Activated CD4-positive, alpha-beta T cell treated with anti-CD3 and anti-CD28 coated beads for 36 hours (primary cell): ENCODE measurements around the gene HENMT1. TPM values are rescaled to one million over a fixed set of nuclear protein-coding genes. Genes with fewer than 3 reads are reported as not detected.
"Not testable (repeated sequence)": the region's sequence is repeated elsewhere in the genome, so short reads cannot be mapped to it uniquely, and the experiment has no call there.

Source experiments
- ATAC-seq: fragments of 200-7000 bp; cut with Tn5 transposase; one replicate; pipeline ENCODE4 v1.10.0; 2021; ENCODE audit warnings: mild to moderate bottlenecking, moderate library complexity
- CTCF ChIA-PET: fragments of 350-600 bp; sonication (Branson Sonifier 250); formaldehyde crosslinking; loops from one replicate; lab custom pipeline; 2021; ENCODE audit warnings: antibody characterized with exemption; lab: Charles Lee
- POLR2A ChIA-PET: fragments of 350-600 bp; sonication (Branson Sonifier 250); formaldehyde crosslinking; loops from one replicate; lab custom pipeline; 2021; ENCODE audit warnings: antibody characterized with exemption, inconsistent platforms; lab: Charles Lee
- DNase-seq: peaks from one replicate; pipeline ENCODE4 v3.0.0-alpha.2; 2020
- H3K27ac Mint-ChIP-seq: one replicate; pipeline ENCODE4 v1.8.0; 2021; ENCODE audit warnings: mixed read lengths
- H3K27me3 Mint-ChIP-seq: one replicate; pipeline ENCODE4 v1.8.0; 2021; ENCODE audit warnings: mixed read lengths
- H3K36me3 Mint-ChIP-seq: one replicate; pipeline ENCODE4 v1.8.0; 2021; ENCODE audit warnings: low read depth, mixed read lengths
- H3K4me1 Mint-ChIP-seq: one replicate; pipeline ENCODE4 v1.8.0; 2021; ENCODE audit warnings: mixed read lengths
- H3K4me3 Mint-ChIP-seq: one replicate; pipeline ENCODE4 v1.8.0; 2021; ENCODE audit warnings: mild to moderate bottlenecking, moderate library complexity, mixed read lengths
- H3K9me3 Mint-ChIP-seq: one replicate; pipeline ENCODE4 v1.8.0; 2021; ENCODE audit warnings: low read depth, mixed read lengths
- intact Hi-C, 2 experiments: fragments of 100-400 bp; cut with DNase I in 1 of 2; cut with micrococcal nuclease in 1 of 2; formaldehyde crosslinking; loops; one replicate each; pipeline versions ENCODE4 v1.14.2 to v1.15.1; 2022 to 2024; cut with DNase I, micrococcal nuclease
- total RNA-seq, 2 experiments: library from RNA; stranded (reverse); gene quantifications; one replicate each; pipeline ENCODE4 v1.2.3, GENCODE V29; 2021

Gene HENMT1
- total RNA-seq, 2 experiments from 2014 or later, result 14.6 to 20.6 TPM

GRCh38 chr1:108670131-108670773, 9.4 kb upstream of the HENMT1 start:
- ATAC-seq (peak; percentile 20), DNase-seq (no peak)
- Mint-ChIP-seq H3K36me3 (no peaks in the 10 kb centered on the region), H3K27ac (peak overlapping the region; percentile 39), H3K9me3 (no peaks in the 10 kb centered on the region), H3K4me3 (no peak overlapping the region), H3K27me3 (peaks cover 2% of the 10 kb centered on the region), H3K4me1 (peaks cover 14% of the 10 kb centered on the region)
- CTCF ChIA-PET, result interaction anchor here (0.6 to 2.7 kb wide), 2 partner anchors 9 to 63 kb away, joined by 3 to 7 read pairs; no protein-coding TSS in a partner anchor
- intact Hi-C loops, result no loop called here
- POLR2A ChIA-PET, result no interaction called here

DNA sequence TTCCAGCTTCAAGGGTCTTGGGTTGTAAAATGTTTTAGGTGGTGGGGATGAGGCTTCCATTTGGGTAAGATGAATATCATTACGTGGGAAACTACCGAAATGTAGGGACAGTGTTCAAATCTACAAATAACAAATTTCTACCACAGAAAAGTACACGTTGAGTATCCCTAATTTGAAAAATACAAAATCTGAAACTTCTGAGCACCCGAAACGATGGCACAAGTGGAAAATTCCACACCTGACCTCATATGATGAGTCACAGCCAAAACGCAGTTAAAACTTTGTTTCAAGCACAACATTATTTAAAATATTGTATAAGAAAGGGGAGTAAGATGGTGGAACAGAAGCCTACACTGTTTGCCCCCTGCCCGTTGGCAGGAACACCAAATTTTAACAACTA, 8.8 kb upstream of the HENMT1 start:
- POLR2A ChIA-PET, result no interaction called here

GRCh38 chr1:108668777-108669176, 7.9 kb upstream of the HENMT1 start:
- CTCF ChIA-PET, result interaction anchor here (2.7 kb wide), 1 partner anchor 10 kb away, joined by 7 read pairs; no protein-coding TSS in a partner anchor
- peaks cover 14% of the 10 kb centered on the region for H3K4me1 Mint-ChIP-seq
- ATAC-seq, result no peak
- no peak overlapping the region for H3K27ac Mint-ChIP-seq
- POLR2A ChIA-PET, result interaction anchor here (0.7 kb wide), 1 partner anchor 864 kb away, joined by 3 read pairs; no protein-coding TSS in a partner anchor
- peaks cover 2% of the 10 kb centered on the region for H3K27me3 Mint-ChIP-seq
- no peaks in the 10 kb centered on the region for H3K9me3 Mint-ChIP-seq
- H3K4me3 Mint-ChIP-seq, result no peak overlapping the region
- no peaks in the 10 kb centered on the region for H3K36me3 Mint-ChIP-seq
- no peak for DNase-seq
- intact Hi-C loops, result loop anchor here in 1 of 2 experiments (2.0 kb wide), 1 partner anchor 16 kb away; no protein-coding TSS in a partner anchor

More for the DNA sequence above, 8.8 kb upstream of the HENMT1 start:
- no peaks in the 10 kb centered on the region for H3K9me3 Mint-ChIP-seq
- peaks cover 2% of the 10 kb centered on the region for H3K27me3 Mint-ChIP-seq
- H3K36me3 Mint-ChIP-seq, result no peaks in the 10 kb centered on the region
- CTCF ChIA-PET, result interaction anchor here (0.6 to 2.7 kb wide), 3 partner anchors 9 to 62 kb away, joined by 3 to 7 read pairs (median 3); no protein-coding TSS in a partner anchor
- intact Hi-C loops, result loop anchor here in 1 of 2 experiments (2.0 kb wide), 1 partner anchor 15 kb away; no protein-coding TSS in a partner anchor
- no peak overlapping the region for H3K4me3 Mint-ChIP-seq
- peak; percentile 54 for ATAC-seq
- peak overlapping the region; percentile 39 for H3K27ac Mint-ChIP-seq
- DNase-seq, result peak; percentile 33
- H3K4me1 Mint-ChIP-seq, result peaks cover 14% of the 10 kb centered on the region

GRCh38 chr1:108667422-108667821, 6.5 kb upstream of the HENMT1 start:
- H3K4me3 Mint-ChIP-seq, H3K36me3 Mint-ChIP-seq: not testable (repeated sequence)

GRCh38 chr1:108665771-108666170, 4.9 kb upstream of the HENMT1 start:
- H3K27ac Mint-ChIP-seq, result no peak overlapping the region
- peaks cover 22% of the 10 kb centered on the region for H3K4me1 Mint-ChIP-seq
- H3K27me3 Mint-ChIP-seq, result no peaks in the 10 kb centered on the region
- DNase-seq (no peak), ATAC-seq (no peak)
- no peak overlapping the region for H3K4me3 Mint-ChIP-seq
- H3K9me3 Mint-ChIP-seq, result no peaks in the 10 kb centered on the region
- POLR2A ChIA-PET, result no interaction called here
- no peaks in the 10 kb centered on the region for H3K36me3 Mint-ChIP-seq
- intact Hi-C loops, result no loop called here
- CTCF ChIA-PET, result interaction anchor here (1.3 kb wide), 1 partner anchor 105 kb away, joined by 3 read pairs; the partner anchor contains the start of gene EEIG2

More at GRCh38 chr1:108667422-108667821, 6.5 kb upstream of the HENMT1 start:
- H3K27me3 Mint-ChIP-seq, intact Hi-C loops, H3K27ac Mint-ChIP-seq, ATAC-seq, H3K9me3 Mint-ChIP-seq, DNase-seq, POLR2A ChIA-PET: not testable (repeated sequence)
- H3K4me1 Mint-ChIP-seq, result peaks cover 21% of the 10 kb centered on the region
- CTCF ChIA-PET, result interaction anchor here (2.7 kb wide), 1 partner anchor 12 kb away, joined by 7 read pairs; no protein-coding TSS in a partner anchor

- Mint-ChIP-seq H3K36me3 (no peaks in the 10 kb centered on the region), H3K27ac (no peak overlapping the region), H3K27me3 (no peaks in the 10 kb centered on the region), H3K4me3 (no peak overlapping the region), H3K9me3 (no peaks in the 10 kb centered on the region), H3K4me1 (peaks cover 26% of the 10 kb centered on the region)
- no peak for ATAC-seq
- DNase-seq, result no peak
- intact Hi-C loops, result no loop called here
- CTCF ChIA-PET, result interaction anchor here (0.6 to 1.3 kb wide), 4 partner anchors 19 to 448 kb away, joined by 3 read pairs; partner anchors contain the start of genes EEIG2 and PRPF38B
- POLR2A ChIA-PET, result no interaction called here
These were observed 4.2 kb upstream of the HENMT1 start for GRCh38 chr1:108665067-108665466.

GRCh38 chr1:108664481-108664880, 3.6 kb upstream of the HENMT1 start:
- ChIA-PET POLR2A (no interaction called here), CTCF (interaction anchor here (0.6 to 1.3 kb wide), 4 partner anchors 19 to 449 kb away, joined by 3 read pairs; partner anchors contain the start of genes EEIG2 and PRPF38B)
- no peaks in the 10 kb centered on the region for H3K27me3 Mint-ChIP-seq
- no peak overlapping the region for H3K4me3 Mint-ChIP-seq
- intact Hi-C loops, result no loop called here
- ATAC-seq (no peak), DNase-seq (no peak)
- H3K4me1 Mint-ChIP-seq, result peaks cover 26% of the 10 kb centered on the region
- no peaks in the 10 kb centered on the region for H3K36me3 Mint-ChIP-seq
- no peak overlapping the region for H3K27ac Mint-ChIP-seq
- H3K9me3 Mint-ChIP-seq, result no peaks in the 10 kb centered on the region

- peaks cover 25% of the 10 kb centered on the region for H3K4me1 Mint-ChIP-seq
- CTCF ChIA-PET, result interaction anchor here (0.7 to 1.9 kb wide), 5 partner anchors 9 to 235 kb away, joined by 3 to 7 read pairs (median 5); partner anchors contain the start of gene PRPF38B
- no peaks in the 10 kb centered on the region for H3K27me3 Mint-ChIP-seq
- intact Hi-C loops, result no loop called here
- no peak for DNase-seq
- H3K4me3 Mint-ChIP-seq, result no peak overlapping the region
- peak overlapping the region; percentile 7 for H3K27ac Mint-ChIP-seq
- no peaks in the 10 kb centered on the region for H3K9me3 Mint-ChIP-seq
- no peaks in the 10 kb centered on the region for H3K36me3 Mint-ChIP-seq
- POLR2A ChIA-PET, result interaction anchor here (0.6 to 1.3 kb wide), 3 partner anchors 8 to 211 kb away, joined by 3 to 4 read pairs (median 3); no protein-coding TSS in a partner anchor
- ATAC-seq, result no peak
These were observed 2.2 kb upstream of the HENMT1 start for GRCh38 chr1:108663074-108663473.

DNA sequence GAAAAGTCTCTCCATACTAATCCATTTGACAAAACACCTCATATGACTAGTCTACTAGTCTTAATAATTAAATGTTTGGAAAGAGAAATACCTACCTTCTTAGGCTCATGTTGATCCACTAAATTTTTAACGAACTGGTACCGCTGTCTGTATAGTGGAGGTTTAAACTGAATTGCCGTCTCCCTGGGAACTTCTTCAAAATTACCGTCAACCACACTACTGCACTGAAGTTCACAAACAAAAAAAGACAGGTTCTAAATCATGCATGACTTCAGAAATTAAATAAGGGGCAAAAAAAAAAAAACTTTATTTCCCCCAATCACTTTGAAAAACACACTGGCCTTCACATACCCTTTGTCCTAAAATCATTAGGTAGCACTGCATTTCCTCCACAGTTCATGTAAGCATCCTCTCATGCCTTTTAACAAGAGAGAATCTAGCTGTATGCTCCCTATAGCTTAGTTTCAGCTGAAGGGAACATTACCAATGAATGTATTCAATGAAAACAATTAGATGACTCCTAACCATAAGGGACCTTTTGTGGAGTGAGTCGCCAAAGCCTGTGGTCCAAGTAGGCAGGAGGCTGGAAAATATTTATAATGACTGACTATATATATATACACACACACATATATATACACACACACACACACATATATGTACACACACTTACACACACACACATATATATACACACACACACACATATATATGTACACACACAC, 3.4 kb downstream of the HENMT1 start:
- ChIA-PET CTCF (interaction anchor here (1.0 kb wide), 1 partner anchor 14 kb away, joined by 3 read pairs; no protein-coding TSS in a partner anchor), POLR2A (interaction anchor here (0.6 to 0.7 kb wide), 2 partner anchors 9 to 871 kb away, joined by 3 to 4 read pairs; no protein-coding TSS in a partner anchor)
- Mint-ChIP-seq H3K36me3 (peaks cover 15% of the 10 kb centered on the region), H3K4me1 (peaks cover 27% of the 10 kb centered on the region), H3K27me3 (no peaks in the 10 kb centered on the region), H3K27ac (peak overlapping the region; percentile 23), H3K9me3 (no peaks in the 10 kb centered on the region), H3K4me3 (no peak overlapping the region)
- intact Hi-C loops, result no loop called here
- DNase-seq (peak; percentile 47), ATAC-seq (peak; percentile 31)

GRCh38 chr1:108653431-108654105, 7.3 kb downstream of the HENMT1 start:
- DNase-seq (no peak), ATAC-seq (no peak)
- POLR2A ChIA-PET, result no interaction called here
- no peaks in the 10 kb centered on the region for H3K27me3 Mint-ChIP-seq
- H3K36me3 Mint-ChIP-seq, result peaks cover 34% of the 10 kb centered on the region
- intact Hi-C loops, result no loop called here
- H3K27ac Mint-ChIP-seq, result no peak overlapping the region
- peaks cover 13% of the 10 kb centered on the region for H3K4me1 Mint-ChIP-seq
- H3K4me3 Mint-ChIP-seq, result no peak overlapping the region
- H3K9me3 Mint-ChIP-seq, result peaks cover 2% of the 10 kb centered on the region
- CTCF ChIA-PET, result no interaction called here
